ENCODE results near the gene YPEL2. TPM values are rescaled to one million over a fixed set of nuclear protein-coding genes. Genes with fewer than 3 reads are reported as not detected.

YPEL2 gene
- total RNA-seq, 1 donor from 2014 or later = 2.7 TPM

DNA sequence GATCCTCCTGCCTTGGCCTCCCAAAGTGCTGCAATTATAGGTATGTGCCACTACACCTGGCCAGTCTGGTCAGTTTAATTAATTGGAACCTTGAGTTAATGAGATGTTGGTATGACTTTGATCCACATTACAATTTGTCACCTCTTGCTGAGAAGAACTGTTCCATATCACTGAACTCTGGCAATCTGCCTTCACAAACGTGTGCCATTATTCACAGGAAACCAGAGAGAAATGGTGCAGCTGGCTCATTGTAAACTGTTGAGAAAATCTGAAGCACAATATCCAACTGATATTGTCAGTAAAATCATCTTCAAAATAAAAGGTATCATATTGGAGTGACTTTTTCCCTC, 39.3 kb upstream of the YPEL2 start:
- Mint-ChIP-seq H3K36me3 (ENCODE audit: low read depth) (no peaks in the 10 kb centered on the region), H3K27ac (ENCODE audit: unreplicated experiment) (no peak overlapping the region), H3K9me3 (no peaks in the 10 kb centered on the region), H3K4me1 (peaks cover 6% of the 10 kb centered on the region), H3K4me3 (no peak overlapping the region), H3K27me3 (ENCODE audit: low read depth) (no peaks in the 10 kb centered on the region)
- TF ChIP-seq CTCF (conservative IDR thresholded peaks at IDR 0.05) = no peak
- DNase-seq (ENCODE audit: low read depth, low spot score) = no peak

DNA sequence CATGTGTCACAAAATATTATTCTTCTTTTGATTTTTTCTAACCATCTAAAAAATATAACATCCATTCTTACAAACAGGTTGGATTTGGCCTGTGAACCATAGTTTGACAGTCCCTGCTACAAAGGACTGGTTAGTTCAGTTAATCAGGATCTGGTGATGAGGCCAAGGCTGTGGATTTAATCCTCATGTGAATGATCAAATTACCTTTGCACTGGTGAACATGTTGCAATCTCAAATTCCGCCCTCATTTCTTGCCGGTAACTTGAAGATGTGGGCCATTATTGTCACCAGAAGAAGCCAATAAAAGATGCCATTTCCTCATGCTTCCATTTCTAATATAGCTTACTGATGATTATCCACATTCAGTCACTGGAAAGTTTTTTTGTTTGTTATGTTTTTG, 35.3 kb upstream of the YPEL2 start:
- Mint-ChIP-seq H3K4me1 (no peaks in the 10 kb centered on the region), H3K27ac (ENCODE audit: unreplicated experiment) (no peak overlapping the region), H3K27me3 (ENCODE audit: low read depth) (no peaks in the 10 kb centered on the region), H3K36me3 (ENCODE audit: low read depth) (no peaks in the 10 kb centered on the region), H3K9me3 (no peaks in the 10 kb centered on the region), H3K4me3 (no peak overlapping the region)
- no peak for DNase-seq (ENCODE audit: low read depth, low spot score)
- TF ChIP-seq CTCF (conservative IDR thresholded peaks at IDR 0.05) = no peak

- no peak for TF ChIP-seq CTCF (conservative IDR thresholded peaks at IDR 0.05)
- Mint-ChIP-seq H3K27me3 (ENCODE audit: low read depth) (peaks cover 4% of the 10 kb centered on the region), H3K4me1 (no peaks in the 10 kb centered on the region), H3K36me3 (ENCODE audit: low read depth) (no peaks in the 10 kb centered on the region), H3K4me3 (no peak overlapping the region), H3K9me3 (no peaks in the 10 kb centered on the region), H3K27ac (ENCODE audit: unreplicated experiment) (no peak overlapping the region)
- no peak for DNase-seq (ENCODE audit: low read depth, low spot score)
Measured at GRCh38 chr17:59298521-59298920, 32.9 kb upstream of the YPEL2 start.

DNA sequence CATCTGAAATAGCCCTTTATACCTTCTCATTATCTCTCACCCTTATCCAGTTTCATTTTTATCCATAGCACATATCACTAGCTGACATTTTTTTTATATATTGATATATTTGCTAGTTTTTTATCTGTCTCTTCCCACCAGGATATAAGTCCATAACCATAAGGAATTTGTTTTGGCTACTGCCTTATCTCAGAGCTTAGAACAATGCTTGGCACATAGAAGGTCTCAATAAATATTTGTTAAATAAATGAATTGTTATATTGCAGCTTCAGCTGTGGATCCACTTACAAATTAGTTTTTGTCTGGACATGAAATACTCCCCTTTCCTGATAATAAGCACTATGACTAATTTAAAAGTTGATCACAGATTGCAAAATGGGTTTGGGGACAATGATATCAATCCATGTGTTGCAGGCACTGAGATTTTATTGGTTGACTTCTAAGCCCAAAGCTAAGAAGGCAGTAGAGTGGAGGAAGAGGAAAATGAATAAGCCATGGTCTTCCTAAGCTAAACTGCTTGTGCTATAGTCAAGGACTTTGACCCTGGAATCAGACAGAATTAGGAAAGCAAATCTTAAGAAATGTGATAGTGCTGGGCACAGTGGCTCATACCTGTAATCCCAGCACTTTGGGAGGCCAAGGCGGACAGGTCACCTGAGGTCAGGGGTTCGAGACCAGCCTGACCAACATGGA, 31.9 kb upstream of the YPEL2 start:
- Mint-ChIP-seq H3K36me3 (ENCODE audit: low read depth) (no peaks in the 10 kb centered on the region), H3K9me3 (peaks cover 3% of the 10 kb centered on the region), H3K27me3 (ENCODE audit: low read depth) (peaks cover 4% of the 10 kb centered on the region), H3K4me3 (no peak overlapping the region), H3K27ac (ENCODE audit: unreplicated experiment) (no peak overlapping the region), H3K4me1 (no peaks in the 10 kb centered on the region)
- no peak for TF ChIP-seq CTCF (conservative IDR thresholded peaks at IDR 0.05)
- no peak for DNase-seq (ENCODE audit: low read depth, low spot score)

GRCh38 chr17:59300941-59301340, 30.5 kb upstream of the YPEL2 start:
- peaks cover 3% of the 10 kb centered on the region for H3K9me3 Mint-ChIP-seq
- peaks cover 4% of the 10 kb centered on the region for H3K27me3 Mint-ChIP-seq (ENCODE audit: low read depth)
- DNase-seq (ENCODE audit: low read depth, low spot score) = no peak
- H3K4me1 Mint-ChIP-seq = no peaks in the 10 kb centered on the region
- no peaks in the 10 kb centered on the region for H3K36me3 Mint-ChIP-seq (ENCODE audit: low read depth)
- TF ChIP-seq CTCF (conservative IDR thresholded peaks at IDR 0.05) = no peak
- H3K27ac Mint-ChIP-seq (ENCODE audit: unreplicated experiment) = no peak overlapping the region
- no peak overlapping the region for H3K4me3 Mint-ChIP-seq
